ENCODE data around the gene C3orf20.

The C3orf20 gene

GRCh38 chr3:14760185-14760584 is 85.2 kb downstream of the C3orf20 start:
- no peak for FAIRE-seq

GRCh38 chr3:14761121-14761672 is 86.3 kb downstream of the C3orf20 start:
- no peak for FAIRE-seq

- no peak for FAIRE-seq
Measured at GRCh38 chr3:14761866-14762265, 86.9 kb downstream of the C3orf20 start.

GRCh38 chr3:14762701-14763100 is 87.8 kb downstream of the C3orf20 start:
- no peak for FAIRE-seq

- no peak for FAIRE-seq
Measured at GRCh38 chr3:14764331-14765059, 89.6 kb downstream of the C3orf20 start.

GRCh38 chr3:14765060-14765400 is 90.1 kb downstream of the C3orf20 start:
- no peak for FAIRE-seq

- no peak for FAIRE-seq
Measured at GRCh38 chr3:14765576-14766427, 90.9 kb downstream of the C3orf20 start.

GRCh38 chr3:14766428-14767244 is 91.7 kb downstream of the C3orf20 start:
- no peak for FAIRE-seq

GRCh38 chr3:14767245-14768051 is 92.5 kb downstream of the C3orf20 start:
- no peak for FAIRE-seq

GRCh38 chr3:14768182-14768790 is 93.3 kb downstream of the C3orf20 start:
- FAIRE-seq: no peak

- no peak for FAIRE-seq
Measured at GRCh38 chr3:14768881-14769280, 93.9 kb downstream of the C3orf20 start.

GRCh38 chr3:14769544-14770325 is 94.8 kb downstream of the C3orf20 start:
- FAIRE-seq: no peak

- FAIRE-seq: no peak
Measured at GRCh38 chr3:14770591-14770990, 95.7 kb downstream of the C3orf20 start.

- FAIRE-seq: no peak
Measured at GRCh38 chr3:14771593-14772497, 96.9 kb downstream of the C3orf20 start.

- FAIRE-seq: no peak
Measured at GRCh38 chr3:14772533-14773138, 97.7 kb downstream of the C3orf20 start.

GRCh38 chr3:14773281-14773680 is 98.3 kb downstream of the C3orf20 start:
- FAIRE-seq: no peak

GRCh38 chr3:14773691-14774128 is 98.8 kb downstream of the C3orf20 start:
- no peak for FAIRE-seq

- FAIRE-seq: no peak
Measured at GRCh38 chr3:14774431-14774830, 99.5 kb downstream of the C3orf20 start.

- no peak for FAIRE-seq
Measured at GRCh38 chr3:14775011-14775410, 100.1 kb downstream of the C3orf20 start.

All from colon (tissue), 2 donors.